GM21447 (cell line): ENCODE results near the gene LINGO3.

Experiments
- ATAC-seq: cut with Tn5 transposase; IDR thresholded peaks from one replicate; pipeline ENCODE4 v1.9.1; 2021; ENCODE audit not compliant: unreplicated experiment

LINGO3 gene

GRCh38 chr19:2306281-2306806, 1.6 kb downstream of the LINGO3 start:
- ATAC-seq: no peak

DNA sequence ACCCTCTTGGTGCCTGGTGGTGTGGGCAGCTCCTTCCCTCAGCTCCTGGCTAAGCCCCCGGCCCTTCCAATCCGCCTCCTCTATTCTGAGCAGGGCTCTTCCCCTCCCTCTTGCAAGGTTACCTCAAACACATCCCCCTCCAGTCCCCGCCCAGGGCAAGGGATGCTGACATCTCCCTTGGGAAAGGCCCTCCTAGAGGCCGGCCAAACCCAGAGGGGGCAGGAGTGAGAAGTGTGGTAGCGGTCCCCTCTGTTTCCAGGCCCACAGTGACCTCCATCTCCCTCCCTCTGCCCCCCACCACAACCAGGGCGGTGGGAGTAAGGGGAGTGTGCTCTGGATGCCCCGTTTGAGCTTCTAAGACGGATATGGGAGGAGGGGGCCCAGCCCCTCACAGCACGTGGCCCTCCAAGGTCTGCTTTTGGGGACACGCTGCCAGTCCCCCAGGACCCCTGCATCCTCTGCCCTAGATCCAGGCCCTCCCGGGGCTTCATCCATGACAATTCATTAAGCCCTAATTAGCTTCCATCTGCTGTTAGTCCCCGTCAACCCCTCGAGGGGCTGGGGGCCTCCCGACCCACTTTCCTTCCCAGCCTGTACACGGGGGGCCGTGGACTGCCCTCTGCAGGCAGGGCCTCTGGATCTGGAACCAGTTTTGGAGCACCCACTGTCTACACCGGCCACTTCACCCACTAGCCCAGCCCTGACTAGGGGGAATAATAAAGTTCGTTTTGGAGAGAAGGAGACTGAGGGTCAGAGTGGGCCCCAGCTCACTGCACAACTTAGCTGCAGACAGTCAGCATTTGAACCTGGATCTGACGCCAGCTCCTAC, 2.3 kb downstream of the LINGO3 start:
- ATAC-seq: no peak

DNA sequence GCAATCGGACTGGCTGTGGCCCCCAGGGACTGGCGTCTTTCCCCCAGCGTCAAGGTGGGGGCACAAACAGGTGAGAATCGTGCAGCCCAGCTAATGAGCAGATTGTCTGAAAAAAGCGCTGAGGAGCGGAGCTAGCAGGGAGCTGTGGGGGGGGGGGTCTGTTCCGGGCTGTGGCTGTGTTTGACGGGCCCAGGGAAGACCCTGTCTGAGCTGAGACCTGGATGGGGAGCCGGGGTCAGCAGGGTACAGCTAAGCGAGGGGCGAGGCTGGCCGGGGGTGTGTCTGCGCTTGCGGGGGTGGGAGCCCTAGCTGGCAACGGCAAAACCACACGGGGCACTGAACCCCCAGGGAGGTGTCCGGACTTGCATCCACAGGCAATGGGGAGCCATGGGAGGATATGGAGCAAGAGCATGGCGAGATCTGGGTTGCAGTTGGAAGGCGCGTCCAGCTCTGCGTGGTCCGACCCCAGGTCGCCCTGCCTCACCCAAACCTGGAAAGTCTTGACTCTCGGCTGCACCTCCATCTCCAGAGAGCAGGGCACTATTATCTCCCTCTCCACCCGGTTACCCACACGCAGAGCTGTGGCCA, 4.6 kb downstream of the LINGO3 start:
- no peak for ATAC-seq

GRCh38 chr19:2302319-2303210, 5.4 kb downstream of the LINGO3 start:
- no peak for ATAC-seq

DNA sequence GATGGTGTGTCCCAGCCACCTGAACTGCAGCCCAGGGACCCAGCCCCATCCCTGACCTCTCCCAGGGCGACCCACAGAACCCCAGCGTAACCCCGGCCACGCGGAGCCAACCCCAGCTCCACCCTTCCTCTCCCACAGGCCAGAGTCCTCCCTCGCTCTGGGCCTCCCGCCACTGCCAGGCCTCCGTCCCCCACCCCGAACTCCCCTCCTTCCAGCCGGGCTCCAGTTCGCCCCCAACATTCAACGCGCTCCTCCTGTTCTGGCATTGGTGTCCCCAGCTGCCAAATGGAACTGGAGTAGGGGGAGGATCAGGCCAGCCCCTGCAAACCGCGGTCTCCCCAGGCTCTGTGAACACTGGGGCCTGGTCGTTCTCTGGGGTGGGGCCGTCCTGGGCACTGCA, 7.4 kb downstream of the LINGO3 start:
- no peak for ATAC-seq

DNA sequence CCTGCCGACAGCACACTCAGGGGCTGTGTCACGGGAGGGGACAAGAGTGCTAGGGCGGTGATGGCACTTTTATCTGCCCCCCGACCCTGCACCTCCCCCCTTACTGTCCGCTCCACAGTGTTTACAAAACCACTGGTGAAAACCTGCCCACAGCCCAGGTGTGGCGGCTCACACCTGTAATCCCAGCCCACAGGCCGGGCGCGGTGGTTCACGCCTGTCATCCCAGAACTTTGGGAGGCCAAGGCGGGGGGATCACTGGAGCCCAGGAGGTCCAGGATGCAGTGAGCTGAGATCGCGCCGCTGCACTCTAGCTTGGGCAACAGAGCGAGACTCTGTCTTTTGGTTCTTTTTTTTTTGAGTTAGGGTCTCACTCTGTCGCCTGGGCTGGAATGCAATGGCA, 11.8 kb downstream of the LINGO3 start:
- no peak for ATAC-seq

GRCh38 chr19:2294687-2295335, 13.1 kb downstream of the LINGO3 start:
- ATAC-seq: no peak

GRCh38 chr19:2291185-2291751, 16.7 kb downstream of the LINGO3 start:
- no peak for ATAC-seq

DNA sequence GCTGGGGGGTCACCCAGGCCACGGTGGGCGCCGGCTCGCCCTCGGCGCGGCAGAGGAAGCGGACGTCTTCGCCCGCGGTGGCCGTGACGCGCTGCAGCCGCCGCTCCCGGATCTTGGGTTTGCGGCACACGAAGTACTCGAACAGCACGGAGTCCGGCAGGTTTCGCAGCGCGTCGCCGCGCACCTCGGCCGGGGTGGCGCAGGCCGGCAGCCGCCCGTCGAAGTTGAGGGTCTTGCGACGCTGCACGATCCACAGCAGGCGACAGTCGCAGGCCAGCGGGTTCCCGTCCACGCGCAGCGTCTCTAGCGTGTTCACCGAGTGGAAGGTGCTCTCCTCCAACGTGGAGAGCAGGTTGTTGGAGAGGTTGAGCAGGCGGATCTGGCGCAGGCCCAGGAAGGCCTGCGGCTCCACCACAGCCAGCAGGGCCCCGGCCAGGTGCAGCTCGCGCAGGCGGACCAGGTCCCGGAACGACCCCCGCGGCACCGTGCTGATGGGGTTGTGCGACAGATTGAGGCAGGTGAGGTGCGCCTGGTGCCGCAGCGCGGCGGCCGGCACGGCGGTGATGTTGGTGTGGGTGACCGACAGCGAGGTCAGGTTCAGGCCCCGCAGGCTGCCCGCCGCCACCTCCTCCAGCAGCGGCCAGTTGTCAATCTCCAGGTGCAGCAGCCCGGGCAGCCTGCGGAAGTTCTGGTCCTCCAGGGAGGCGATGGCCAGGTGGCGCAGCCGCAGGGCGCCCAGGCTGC, 17.3 kb downstream of the LINGO3 start:
- no peak for ATAC-seq

DNA sequence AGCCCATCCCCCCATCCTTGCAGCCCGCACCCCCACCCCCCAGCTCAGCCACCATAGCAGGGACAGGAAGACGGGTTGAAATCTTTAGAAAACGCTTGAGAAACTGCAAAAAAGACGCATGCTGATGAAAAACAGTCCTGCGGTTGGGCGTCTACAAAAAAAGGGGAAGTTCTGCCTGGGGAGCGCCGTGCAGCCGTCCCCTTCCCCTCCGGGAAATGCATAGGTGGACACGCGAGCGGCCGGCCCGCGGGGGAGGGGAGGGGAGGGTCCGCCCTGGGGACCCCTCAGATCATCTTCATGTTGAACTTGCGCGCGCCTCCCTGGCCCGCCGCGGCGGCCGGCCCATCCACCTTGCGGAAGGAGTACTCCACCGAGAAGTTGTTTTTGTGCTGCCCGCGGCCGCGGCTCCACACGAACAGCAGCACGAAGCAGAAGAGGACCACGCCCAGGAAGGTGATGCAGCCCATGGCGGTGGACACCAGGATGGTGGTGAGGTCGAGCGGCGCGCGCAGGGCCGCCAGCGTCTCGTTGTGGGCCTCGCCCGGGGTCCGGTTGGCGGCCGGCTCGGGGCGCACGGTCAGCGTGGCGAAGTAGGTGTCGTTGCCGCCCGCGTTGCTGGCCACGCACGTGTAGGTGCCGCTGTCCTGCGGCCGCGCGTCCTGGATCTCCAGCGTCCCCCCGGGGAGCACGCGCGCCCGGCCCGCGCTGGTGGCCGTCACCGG, 18.1 kb downstream of the LINGO3 start:
- no peak for ATAC-seq

GRCh38 chr19:2288818-2289713, 18.9 kb downstream of the LINGO3 start:
- no peak for ATAC-seq

- ATAC-seq: no peak
Observed at GRCh38 chr19:2288338-2288817, 19.6 kb downstream of the LINGO3 start.

DNA sequence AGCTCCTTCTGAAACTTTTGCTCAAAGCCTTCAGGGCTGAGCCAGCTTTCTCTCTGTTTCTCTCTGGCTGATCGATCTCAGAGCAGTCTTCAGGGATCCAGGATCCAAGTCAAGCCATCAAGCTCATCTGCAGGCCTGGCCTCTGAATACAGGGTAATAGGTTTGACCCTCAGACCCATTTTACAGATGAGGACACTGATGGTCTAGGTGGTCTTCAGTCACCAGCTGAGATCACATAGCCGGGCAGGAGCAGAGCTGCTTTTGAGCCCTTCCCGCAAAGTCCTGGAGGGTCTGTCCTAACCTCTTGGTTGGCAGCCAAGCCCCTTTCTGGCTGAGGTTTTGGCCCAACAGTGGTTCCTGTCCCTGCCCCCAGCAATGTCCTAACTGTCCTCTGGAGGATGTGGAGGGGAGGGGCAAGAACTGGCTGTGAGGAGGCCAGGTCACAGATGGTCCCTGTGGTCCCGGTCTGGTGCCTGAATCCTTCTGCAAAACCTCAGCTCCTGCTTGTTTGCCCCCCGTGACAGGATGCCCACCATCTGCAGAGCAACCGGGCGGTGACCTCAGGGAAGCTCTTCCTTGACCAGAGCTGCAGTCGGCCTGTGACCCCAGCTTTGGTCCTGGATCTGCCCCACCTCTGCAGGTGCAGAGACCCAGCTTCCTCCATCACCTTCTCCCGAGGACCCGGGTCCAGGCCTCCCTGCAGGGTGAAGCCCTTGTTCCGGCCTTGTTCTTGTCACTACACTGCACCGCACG, 20.2 kb downstream of the LINGO3 start:
- ATAC-seq: no peak

GRCh38 chr19:2286402-2287140, 21.4 kb downstream of the LINGO3 start:
- ATAC-seq: no peak

GRCh38 chr19:2283835-2284507, 24.0 kb downstream of the LINGO3 start:
- ATAC-seq: no peak

GRCh38 chr19:2282862-2283237, 25.1 kb downstream of the LINGO3 start:
- ATAC-seq: no peak
